GM19238 (cell line): ENCODE results near the gene RPL18A.

Experiments
- DNase-seq: peaks from one replicate; pipeline ENCODE4 v3.0.0; 2011; ENCODE audit warnings: low spot score; ENCODE audit not compliant: insufficient read length

RPL18A gene

DNA sequence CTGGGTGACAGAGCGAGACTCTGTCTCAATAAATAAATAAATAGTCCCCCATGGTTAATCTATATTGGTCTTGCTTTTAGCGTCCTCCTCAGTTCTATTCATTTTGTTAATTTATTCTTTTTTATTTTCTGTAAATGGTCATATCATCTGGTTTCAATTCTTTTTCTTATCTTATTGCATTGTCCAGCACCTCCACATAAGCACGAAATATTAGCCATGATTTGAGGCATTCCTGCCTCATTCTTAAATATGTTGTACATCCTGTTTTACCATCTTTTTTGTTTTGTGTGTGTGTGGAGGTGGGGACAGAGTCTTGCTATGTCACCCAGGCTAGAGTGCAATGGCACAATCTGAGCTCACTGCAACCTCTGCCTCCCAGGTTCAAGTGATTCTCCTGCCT lies 48.5 kb downstream of the RPL18A start:
- no peak for DNase-seq

DNA sequence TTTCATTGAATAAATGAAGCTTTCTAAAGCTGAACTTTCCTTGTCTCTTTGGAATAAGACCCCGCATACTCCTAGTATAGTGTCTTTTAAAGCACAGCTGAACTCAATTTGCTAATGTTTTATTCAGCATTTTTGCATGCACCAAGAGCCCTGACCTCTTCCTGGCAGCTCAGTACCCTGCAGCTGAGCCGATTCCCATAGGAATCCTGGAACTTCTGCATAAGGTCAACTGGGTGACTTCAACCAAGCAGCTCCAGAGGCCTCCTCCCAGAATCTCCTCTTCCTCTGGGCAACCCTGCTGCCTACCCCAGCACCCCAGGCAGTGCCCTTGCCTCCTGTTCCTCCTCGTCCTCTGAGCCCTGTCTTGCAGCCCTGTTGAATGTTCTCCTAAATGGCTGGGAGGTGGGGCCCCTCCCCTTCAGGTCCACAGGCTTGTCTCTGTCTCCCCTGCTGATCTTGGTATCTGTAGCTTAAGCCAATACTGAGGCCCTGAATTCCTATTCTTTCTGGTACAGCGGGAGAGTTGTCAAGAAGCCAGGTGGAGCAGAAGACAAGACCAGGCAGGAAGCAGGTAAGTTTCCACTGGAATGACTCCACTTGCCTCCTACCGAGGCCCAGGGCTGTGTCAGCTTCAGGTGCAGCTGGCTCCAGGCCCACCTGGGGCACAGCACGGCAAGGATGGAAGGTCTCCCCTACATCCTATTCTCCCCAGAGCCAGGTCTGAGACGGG lies 49.5 kb downstream of the RPL18A start:
- DNase-seq: no peak

DNA sequence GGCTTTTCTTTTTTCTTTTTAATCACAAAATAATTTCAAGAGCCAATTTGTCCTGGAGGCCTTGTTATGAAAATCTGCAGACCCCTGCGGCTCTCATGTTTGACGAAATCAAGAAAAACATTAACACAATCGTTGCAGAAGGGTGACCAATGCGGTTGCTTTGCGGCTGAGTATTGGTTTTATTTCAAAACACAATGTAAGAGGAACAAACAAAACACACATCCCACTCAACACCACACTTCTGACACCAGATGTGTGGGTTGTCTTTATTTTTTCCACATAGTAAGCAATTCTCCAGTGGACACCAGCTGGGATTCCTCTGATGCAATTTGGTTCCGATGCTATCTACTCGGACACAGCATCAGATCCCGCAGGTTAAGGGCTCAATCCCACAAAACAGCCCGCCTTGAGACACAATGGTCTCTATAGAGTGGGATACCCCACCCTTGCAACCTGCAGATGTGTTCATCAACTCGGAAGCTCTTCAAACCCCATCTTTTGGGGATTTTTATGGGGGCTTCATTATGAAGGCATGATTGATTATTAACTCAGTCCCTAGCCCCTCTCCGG lies 51.2 kb downstream of the RPL18A start:
- no peak for DNase-seq
